IMR-90 (cell line): ENCODE data around the gene ZNF283. TPM values are rescaled to one million over a fixed set of nuclear protein-coding genes. Genes with fewer than 3 reads are reported as not detected.

ENCODE experiments used
- ATAC-seq: fragments of 200-7000 bp; cut with Tn5 transposase; 2 replicates; pipeline ENCODE4 v1.9.1; 2020; ENCODE audit warnings: low read depth, mild to moderate bottlenecking, moderate library complexity
- BruUV-seq: library from RNA; stranded (reverse); fragments of 400-500 nt; replicated peaks from 2 replicates; lab custom pipeline; 2021; lab: Mats Ljungman, UMichigan
- CTCF ChIA-PET: fragments of 300-600 bp; formaldehyde crosslinking; extraction: SDS; loops from one replicate; lab custom pipeline; 2021; ENCODE audit warnings: antibody characterized with exemption; lab: Yijun Ruan, JAX
- POLR2A ChIA-PET: fragments of 300-600 bp; sonication (Branson Sonifier 250); formaldehyde crosslinking; loops from one replicate; lab custom pipeline; 2022; ENCODE audit warnings: antibody characterized with exemption; ENCODE audit not compliant: unreplicated experiment; lab: Charles Lee
- DNase-seq: peaks from one replicate; pipeline ENCODE4 v3.0.0; 2013
- H2AFZ ChIP-seq: replicated peaks from 2 replicates; pipeline ENCODE3; 2013; ENCODE audit warnings: low read length, mild to moderate bottlenecking; ENCODE audit not compliant: poor library complexity
- H2AK5ac ChIP-seq: 2 replicates; pipeline ENCODE4 v1.6.1; 2013; ENCODE audit warnings: low read depth, low read length, inconsistent platforms
- H2AK9ac ChIP-seq: replicated peaks from 2 replicates; pipeline ENCODE3; 2013; ENCODE audit warnings: mild to moderate bottlenecking, low read depth, low read length, moderate library complexity; ENCODE audit not compliant: poor library complexity
- H2BK120ac ChIP-seq: 2 replicates; pipeline ENCODE4 v1.6.1; 2013; ENCODE audit warnings: low read depth, low read length, inconsistent platforms
- H2BK15ac ChIP-seq: 3 replicates; pipeline ENCODE4 v1.6.1; 2013; ENCODE audit warnings: low read depth, low read length, inconsistent platforms
- H2BK20ac ChIP-seq: 2 replicates; pipeline ENCODE4 v1.6.1; 2013; ENCODE audit warnings: low read depth, mild to moderate bottlenecking, inconsistent platforms, low read length, moderate library complexity
- H2BK5ac ChIP-seq: 2 replicates; pipeline ENCODE4 v1.6.1; 2013; ENCODE audit warnings: mild to moderate bottlenecking, low read depth, low read length, inconsistent platforms; ENCODE audit not compliant: poor library complexity, severe bottlenecking
- H3K14ac ChIP-seq: replicated peaks from 2 replicates; pipeline ENCODE4 v1.6.1; 2013; ENCODE audit warnings: low read depth, low read length, inconsistent platforms
- H3K18ac ChIP-seq: 2 replicates; pipeline ENCODE4 v1.6.1; 2013; ENCODE audit warnings: low read depth, low read length, control low read depth
- H3K23ac ChIP-seq: 2 replicates; pipeline ENCODE4 v1.6.1; 2013; ENCODE audit warnings: low read depth, low read length, inconsistent platforms
- H3K27ac ChIP-seq: 2 replicates; pipeline ENCODE4 v1.5.1; 2013; ENCODE audit warnings: mild to moderate bottlenecking, control low read depth, low read length; ENCODE audit not compliant: insufficient read depth
- H3K27me3 ChIP-seq: 2 replicates; pipeline ENCODE4 v1.6.1; 2013; ENCODE audit warnings: low read length; ENCODE audit not compliant: control insufficient read depth, insufficient read depth
- H3K36me3 ChIP-seq: 2 replicates; pipeline ENCODE4 v1.6.1; 2013; ENCODE audit warnings: low read length, mixed read lengths; ENCODE audit not compliant: control insufficient read depth, insufficient read depth
- H3K4ac ChIP-seq: 2 replicates; pipeline ENCODE4 v1.6.1; 2013; ENCODE audit warnings: low read depth, low read length, inconsistent platforms
- H3K4me1 ChIP-seq: 2 replicates; pipeline ENCODE4 v1.6.1; 2013; ENCODE audit warnings: low read length, mixed read lengths; ENCODE audit not compliant: control insufficient read depth, insufficient read depth
- H3K4me2 ChIP-seq: 2 replicates; pipeline ENCODE4 v1.6.1; 2013; ENCODE audit warnings: low read depth, mild to moderate bottlenecking, control low read depth, low read length, moderate library complexity
- H3K4me3 ChIP-seq: 2 replicates; pipeline ENCODE4 v1.5.1; 2013; ENCODE audit warnings: low read depth, mild to moderate bottlenecking, control low read depth, low read length, moderate library complexity; ENCODE audit not compliant: insufficient read depth
- H3K56ac ChIP-seq: 2 replicates; pipeline ENCODE4 v1.6.1; 2013; ENCODE audit warnings: low read length, inconsistent platforms; ENCODE audit not compliant: insufficient read depth; ENCODE audit errors: extremely low read depth
- H3K79me1 ChIP-seq, 2 experiments: 2 replicates each; pipeline ENCODE4 v1.6.1; 2013; ENCODE audit warnings: low read length in 2 of 2, inconsistent platforms in 1 of 2, low read depth in 1 of 2
- H3K9ac ChIP-seq: 2 replicates; pipeline ENCODE4 v1.6.1; 2013; ENCODE audit warnings: low read depth, low read length, control low read depth
- H3K9me1 ChIP-seq: 2 replicates; pipeline ENCODE4 v1.6.1; 2013; ENCODE audit warnings: low read length, inconsistent platforms; ENCODE audit not compliant: insufficient read depth
- H3K9me3 ChIP-seq: 2 replicates; pipeline ENCODE4 v1.6.1; 2013; ENCODE audit warnings: low read length; ENCODE audit not compliant: control insufficient read depth, insufficient read depth
- H4K20me1 ChIP-seq: 2 replicates; pipeline ENCODE4 v1.6.1; 2013; ENCODE audit warnings: low read length, inconsistent platforms; ENCODE audit not compliant: insufficient read depth
- H4K5ac ChIP-seq: 2 replicates; pipeline ENCODE4 v1.6.1; 2013; ENCODE audit warnings: mild to moderate bottlenecking, low read depth, low read length, control low read depth
- H4K8ac ChIP-seq, 2 experiments: 2 replicates each; pipeline ENCODE4 v1.6.1; 2013; ENCODE audit warnings: low read depth in 2 of 2, low read length in 2 of 2, control low read depth in 1 of 2, inconsistent platforms in 1 of 2
- H4K91ac ChIP-seq: 2 replicates; pipeline ENCODE4 v1.6.1; 2013; ENCODE audit warnings: low read depth, low read length, inconsistent platforms; ENCODE audit not compliant: insufficient read depth
- CTCF ChIP-seq: conservative IDR thresholded peaks from 2 replicates; pipeline ENCODE4 v1.5.1; 2012; ENCODE audit warnings: mild to moderate bottlenecking, low read depth, low read length, improper control_type of control experiment
- MAZ ChIP-seq: IDR thresholded peaks from 2 replicates; pipeline ENCODE4 v1.6.1; 2012; ENCODE audit warnings: low read depth, mild to moderate bottlenecking, low read length, improper control_type of control experiment, moderate library complexity, borderline replicate concordance
- NFE2L2 ChIP-seq: fragments of 150-350 bp; IDR thresholded peaks from 2 replicates; pipeline ENCODE4 v1.6.1; 2016; ENCODE audit warnings: low read depth, mild to moderate bottlenecking, low read length
- POLR2A ChIP-seq: IDR thresholded peaks from 2 replicates; pipeline ENCODE4 v1.6.1; 2012; ENCODE audit warnings: mild to moderate bottlenecking, low read depth, low read length
- WGBS, 2 experiments: methylation state at CpG; one replicate each; pipeline versions ENCODE4 v1.1.5 to v1.1.7; 2013; ENCODE audit warnings: missing lambda C conversion rate in 2 of 2; ENCODE audit not compliant: insufficient read length in 1 of 2; ENCODE audit errors: extremely low coverage in 2 of 2; 5-methylcytosine and 5-hydroxymethylcytosine counted together
- dilution Hi-C: fragments of 300-500 bp; cut with HindIII; formaldehyde crosslinking; loops from one replicate; pipeline ENCODE4 v1.14.3; 2018; ENCODE audit warnings: low sequenced_read_pairs; ENCODE audit not compliant: unreplicated experiment
- in situ Hi-C: fragments of 300-500 bp; cut with MboI; formaldehyde crosslinking; loops from 3 replicates; pipeline ENCODE4 v1.14.3; 2019; ENCODE audit warnings: low sequenced_read_pairs, inconsistent platforms, mixed read lengths
- intact Hi-C: fragments of 100-400 bp; cut with micrococcal nuclease; formaldehyde crosslinking; loops from 2 replicates; pipeline ENCODE4 v1.10.0; 2022
- polyA plus RNA-seq, 3 experiments: library from polyadenylated mRNA; depleted of rRNA; stranded (reverse); fragments of >200 nt; gene quantifications; 2 replicates each; pipeline ENCODE4 v1.2.3, GENCODE V29; 2012; ENCODE audit warnings: low replicate concordance in 1 of 3
- total RNA-seq: library from RNA; depleted of rRNA; stranded (reverse); fragments of >200 nt; gene quantifications from 2 replicates; pipeline ENCODE4 v1.2.3, GENCODE V29; 2012

Gene ZNF283
- total and polyA plus RNA-seq, 2 of the 4 experiments (the other 2 are of a cell fraction), result 2.1 to 5.0 TPM

DNA sequence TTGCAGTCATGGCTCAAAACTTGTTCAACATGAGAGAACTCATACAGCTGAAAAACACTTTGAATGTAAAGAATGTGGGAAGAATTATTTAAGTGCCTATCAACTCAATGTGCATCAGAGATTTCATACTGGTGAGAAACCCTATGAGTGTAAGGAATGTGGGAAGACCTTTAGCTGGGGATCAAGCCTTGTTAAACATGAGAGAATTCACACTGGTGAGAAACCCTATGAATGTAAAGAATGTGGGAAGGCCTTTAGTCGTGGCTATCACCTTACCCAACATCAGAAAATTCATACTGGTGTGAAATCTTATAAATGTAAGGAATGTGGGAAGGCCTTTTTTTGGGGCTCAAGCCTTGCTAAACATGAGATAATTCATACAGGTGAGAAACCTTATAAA, 20.1 kb downstream of the ZNF283 start:
- Histone ChIP-seq H3K56ac (no peak overlapping the region), H2BK15ac (no peak overlapping the region), H3K4ac (no peak overlapping the region), H3K27ac (no peak overlapping the region), H2BK120ac (no peak overlapping the region), H2BK5ac (no peak overlapping the region), H3K36me3 (peaks cover 39% of the 10 kb centered on the region), H2AK9ac (no peak overlapping the region), H3K4me3 (no peak overlapping the region), H3K9me3 (peaks cover 60% of the 10 kb centered on the region), H3K9ac (no peak overlapping the region), H4K20me1 (no peaks in the 10 kb centered on the region), H2AK5ac (no peak overlapping the region), H3K27me3 (no peaks in the 10 kb centered on the region), H3K14ac (no peak overlapping the region), H2AFZ (no peak overlapping the region), H3K4me2 (no peak overlapping the region), H3K9me1 (no peaks in the 10 kb centered on the region), H2BK20ac (no peak overlapping the region), H3K23ac (no peak overlapping the region), H3K18ac (no peak overlapping the region), H4K8ac (no peak overlapping the region), H4K5ac (no peak overlapping the region), H3K79me1 (no peaks in the 10 kb centered on the region), H4K91ac (no peak overlapping the region), H3K4me1 (no peaks in the 10 kb centered on the region)
- POLR2A ChIA-PET, result no interaction called here
- DNase-seq (no peak), ATAC-seq (no peak)
- intact Hi-C loops, result no loop called here
- CTCF ChIA-PET, result no interaction called here
- no TSS peak for BruUV-seq
- TF ChIP-seq CTCF, result no peak
- TF ChIP-seq NFE2L2, result no peak
- TF ChIP-seq POLR2A, result no peak
- TF ChIP-seq MAZ, result no peak
- dilution Hi-C loops, result no loop called here
- in situ Hi-C loops, result no loop called here
- WGBS, 2 experiments, result no CpG with 5 or more reads among the region's 1 CpG
